ENCODE results near the gene SEMA3E.
"Not testable (repeated sequence)": the region's sequence is repeated elsewhere in the genome, so short reads cannot be mapped to it uniquely, and the experiment has no call there.

The SEMA3E gene

DNA sequence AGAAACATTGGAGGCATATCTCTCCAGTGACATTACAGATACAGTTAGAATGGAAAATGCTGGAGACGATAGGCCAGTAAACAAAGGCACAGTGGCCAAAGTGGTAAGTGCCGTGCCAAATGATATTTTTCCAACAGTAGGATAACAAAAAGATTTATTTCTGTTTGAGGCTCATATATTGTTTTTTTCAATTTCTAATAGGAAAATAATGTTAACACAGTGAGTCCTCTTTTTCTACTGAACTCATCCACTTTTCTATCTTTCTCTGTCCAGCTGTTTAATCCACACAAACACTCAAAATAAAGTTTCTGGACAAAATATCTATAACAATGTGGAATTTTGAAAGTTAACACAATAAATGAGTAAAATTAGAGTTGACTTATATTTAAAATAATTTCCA lies 201.3 kb downstream of the SEMA3E start:
- no peak for DNase-seq

- DNase-seq = no peak
Measured at GRCh38 chr7:83446102-83446669, 202.8 kb downstream of the SEMA3E start.

DNA sequence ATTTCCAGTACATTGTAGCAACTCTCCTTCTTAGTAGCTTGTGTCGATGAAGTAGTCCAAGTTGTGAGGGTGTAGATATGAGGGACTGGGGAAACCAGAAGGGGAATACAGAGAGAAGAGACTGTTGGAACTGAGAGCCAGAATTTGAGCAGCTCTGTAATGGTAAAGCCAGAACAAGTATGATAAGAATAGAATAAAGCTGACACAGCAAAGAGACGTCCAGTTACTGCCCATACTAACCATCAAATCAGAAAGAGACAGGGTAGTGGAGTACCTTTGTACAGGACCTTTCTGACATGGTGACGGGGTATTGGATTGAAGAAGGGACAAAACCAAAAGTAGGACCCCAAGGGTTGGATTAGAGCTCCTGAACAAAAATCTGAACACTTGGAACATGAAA lies 206.0 kb downstream of the SEMA3E start:
- DNase-seq = no peak

DNA sequence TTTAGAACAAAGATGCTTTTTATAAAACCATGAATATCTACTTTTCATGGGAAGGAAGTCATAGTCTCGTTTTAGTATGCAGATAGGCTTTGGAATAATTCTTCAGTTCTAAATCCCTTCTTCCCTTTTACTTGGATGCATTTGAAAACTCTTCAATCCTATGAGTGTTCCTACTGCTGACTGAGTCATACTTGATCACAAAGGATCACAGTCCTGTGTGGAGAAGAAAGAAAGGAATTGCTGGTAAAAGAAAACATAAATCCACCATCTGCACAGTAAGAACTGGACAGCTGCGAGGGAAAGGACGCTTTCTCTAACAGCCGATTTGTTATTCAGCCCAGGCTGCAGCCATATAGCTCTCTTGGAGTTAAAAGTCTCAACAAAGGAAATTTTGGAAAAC lies 209.9 kb downstream of the SEMA3E start:
- DNase-seq = no peak

DNA sequence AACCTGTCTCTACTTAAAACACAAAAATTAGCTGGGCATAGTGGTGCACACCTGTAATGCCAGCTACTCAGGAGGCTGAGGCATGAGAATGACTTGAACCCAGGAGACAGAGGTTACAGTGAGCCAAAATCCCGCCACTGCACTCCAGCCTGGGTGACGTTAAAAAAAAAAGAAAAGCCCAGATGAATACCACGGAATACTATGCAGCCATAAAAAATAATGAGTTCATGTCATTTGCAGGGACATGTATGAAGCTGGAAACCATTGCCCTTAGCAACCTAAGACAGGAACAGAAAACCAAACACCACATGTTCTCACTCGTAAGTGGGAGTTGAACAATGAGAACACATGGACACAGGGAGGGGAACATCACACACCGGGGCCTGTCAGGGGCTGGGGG lies 218.7 kb downstream of the SEMA3E start:
- DNase-seq = not testable (repeated sequence)

DNA sequence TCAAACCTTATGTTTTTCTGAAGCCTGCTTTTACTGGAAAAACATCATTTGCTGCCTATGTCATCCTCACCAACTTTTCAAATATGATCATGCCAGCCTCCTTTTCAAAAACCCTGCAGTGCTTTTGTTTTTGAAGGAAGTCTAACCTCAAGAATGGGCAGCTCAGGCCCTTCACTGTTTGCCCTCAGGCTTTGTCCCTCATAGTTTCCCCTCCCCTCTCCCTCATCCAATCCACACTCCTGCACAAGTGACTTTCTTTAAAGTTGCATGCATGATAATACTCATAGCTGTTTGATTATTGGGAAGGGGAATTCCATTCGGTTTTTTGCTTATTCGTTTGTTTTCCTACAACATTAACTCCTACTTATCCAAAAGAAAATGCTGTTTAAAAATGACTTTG lies 219.4 kb downstream of the SEMA3E start:
- no peak for DNase-seq

DNA sequence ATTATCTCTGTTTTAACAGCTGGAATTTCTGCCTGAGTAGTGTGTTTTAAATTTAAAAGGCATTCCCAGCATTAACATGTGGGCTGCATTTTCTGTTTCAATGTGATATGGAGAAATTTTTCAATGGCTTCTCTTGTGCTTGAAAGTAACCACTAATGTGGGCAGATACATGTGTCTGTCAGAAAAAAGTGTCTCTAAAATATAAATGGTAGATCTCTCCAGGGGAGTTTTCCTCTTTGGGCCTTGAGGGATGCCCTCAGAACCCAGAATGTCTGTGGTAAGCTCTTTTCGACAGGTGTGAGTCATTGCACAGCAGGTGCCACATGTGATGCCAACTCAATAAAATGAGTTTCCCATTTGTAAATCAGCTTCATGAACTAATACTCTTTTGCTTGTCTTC lies 221.1 kb downstream of the SEMA3E start:
- DNase-seq = no peak

DNA sequence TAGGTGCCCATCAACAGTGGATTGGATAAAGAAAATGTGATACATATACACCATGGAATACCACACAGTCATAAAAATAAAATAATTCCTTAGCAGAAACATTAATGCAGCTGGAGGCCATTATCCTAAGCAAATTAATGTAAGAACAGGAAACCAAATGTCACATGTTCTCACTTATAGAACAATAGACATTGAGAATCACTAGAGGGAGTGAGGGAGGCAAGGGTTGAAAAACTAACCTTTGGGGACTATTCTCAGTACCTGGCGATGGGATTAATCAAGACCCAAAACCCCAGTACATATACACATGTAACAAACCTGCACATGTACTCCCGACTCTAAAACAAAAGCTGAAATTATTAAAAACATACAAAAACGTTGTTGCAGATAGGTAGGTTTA lies 222.6 kb downstream of the SEMA3E start:
- no peak for DNase-seq

- DNase-seq = no peak
Measured at GRCh38 chr7:83419013-83419412, 229.9 kb downstream of the SEMA3E start.

GRCh38 chr7:83415840-83416239 lies 233.1 kb downstream of the SEMA3E start:
- no peak for DNase-seq

DNA sequence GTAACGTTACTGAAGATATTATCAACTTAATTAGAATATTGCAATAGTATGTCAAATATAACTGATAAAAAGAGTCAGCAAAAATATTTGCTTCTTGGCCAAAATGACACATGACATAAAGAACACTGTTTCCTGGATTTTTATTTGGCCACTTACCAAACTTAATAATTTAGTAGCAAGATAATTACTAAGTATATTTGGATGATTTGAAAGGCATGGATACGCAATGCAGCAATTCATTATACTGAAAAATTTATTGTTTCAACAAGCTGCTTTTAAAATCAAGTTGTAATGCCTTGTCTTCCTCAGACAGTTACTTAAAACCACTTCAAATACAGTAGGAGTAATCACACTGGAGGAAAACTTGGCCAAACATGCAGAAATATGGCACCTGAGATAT lies 234.0 kb downstream of the SEMA3E start:
- DNase-seq = no peak

- no peak for DNase-seq
Measured at GRCh38 chr7:83413831-83414230, 235.1 kb downstream of the SEMA3E start.

- no peak for DNase-seq
Measured at GRCh38 chr7:83413424-83413823, 235.5 kb downstream of the SEMA3E start.

GRCh38 chr7:83410989-83411591 lies 237.8 kb downstream of the SEMA3E start:
- no peak for DNase-seq

- DNase-seq = no peak
Measured at GRCh38 chr7:83394776-83395175, 254.2 kb downstream of the SEMA3E start.

- no peak for DNase-seq
Measured at GRCh38 chr7:83388436-83388835, 260.5 kb downstream of the SEMA3E start.

DNA sequence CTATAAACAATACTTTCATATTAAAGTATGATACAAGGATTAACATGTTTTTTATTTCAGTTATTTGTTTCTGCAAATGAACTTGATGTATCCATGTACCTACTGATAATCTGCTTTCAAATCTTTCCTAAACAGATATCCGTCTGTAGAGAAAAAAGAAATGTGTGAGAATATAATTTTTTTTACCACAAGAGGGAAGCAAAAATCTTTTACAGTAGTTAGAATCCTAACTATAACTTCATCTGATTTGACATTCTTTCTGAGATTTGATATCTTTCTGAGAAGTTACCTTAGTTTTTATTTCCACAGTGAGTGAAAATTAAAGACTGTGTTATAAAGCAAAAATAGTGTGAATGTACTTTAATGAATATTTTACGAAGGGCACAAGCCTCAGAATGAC lies 282.3 kb downstream of the SEMA3E start:
- no peak for DNase-seq

- DNase-seq = no peak
Measured at GRCh38 chr7:83365746-83366145, 283.2 kb downstream of the SEMA3E start.

DNA sequence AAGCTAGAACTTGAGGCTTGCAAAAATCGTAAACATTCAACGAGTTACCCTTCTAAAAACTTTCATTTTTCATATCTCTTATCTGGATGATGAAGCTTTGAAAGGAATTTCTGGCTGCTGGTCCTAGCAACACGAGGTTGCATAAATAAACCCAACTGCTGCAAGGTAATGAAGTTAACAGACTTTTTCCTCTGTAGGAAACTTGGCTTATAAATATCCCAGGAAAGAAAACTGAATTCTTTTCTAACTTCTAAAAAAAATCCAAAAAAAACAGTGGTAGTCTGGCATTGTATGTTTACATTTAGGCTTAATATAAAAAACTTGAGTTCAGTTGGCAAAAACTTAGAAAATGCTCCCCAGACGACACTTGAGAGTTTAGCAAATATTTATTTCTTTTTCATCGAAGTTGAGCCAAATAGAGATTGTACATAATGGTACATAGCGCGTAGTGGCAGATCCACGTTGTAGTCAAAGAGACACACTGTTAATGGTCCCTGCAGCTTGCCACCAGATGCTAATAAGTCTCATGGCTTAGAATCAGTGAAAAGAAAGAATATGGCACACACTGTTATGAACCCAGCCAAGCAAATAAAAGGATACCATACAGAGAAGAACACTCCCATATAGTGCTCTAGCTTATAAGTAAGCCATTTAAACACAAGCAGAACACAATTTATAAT lies 285.9 kb downstream of the SEMA3E start:
- no peak for DNase-seq

- no peak for DNase-seq
Measured at GRCh38 chr7:83359108-83359507, 289.8 kb downstream of the SEMA3E start.

- DNase-seq = no peak
Measured at GRCh38 chr7:83355143-83355542, 293.8 kb downstream of the SEMA3E start.

- DNase-seq = no peak
Measured at GRCh38 chr7:83347945-83348444, 300.9 kb downstream of the SEMA3E start.

- no peak for DNase-seq
Measured at GRCh38 chr7:83339907-83340306, 309.0 kb downstream of the SEMA3E start.

- DNase-seq = no peak
Measured at GRCh38 chr7:83338277-83338950, 310.5 kb downstream of the SEMA3E start.
